Anterior cingulate cortex (tissue), 58 donors: Measurements from ENCODE around the gene OSBP2.
"Not testable (repeated sequence)": the region's sequence is repeated elsewhere in the genome, so short reads cannot be mapped to it uniquely, and the experiment has no call there.

ENCODE experiments used
- DNase-seq, 58 donors: peaks; one replicate each; lab custom pipeline; 2025; lab: John Stamatoyannopoulos, UW

Gene OSBP2

DNA sequence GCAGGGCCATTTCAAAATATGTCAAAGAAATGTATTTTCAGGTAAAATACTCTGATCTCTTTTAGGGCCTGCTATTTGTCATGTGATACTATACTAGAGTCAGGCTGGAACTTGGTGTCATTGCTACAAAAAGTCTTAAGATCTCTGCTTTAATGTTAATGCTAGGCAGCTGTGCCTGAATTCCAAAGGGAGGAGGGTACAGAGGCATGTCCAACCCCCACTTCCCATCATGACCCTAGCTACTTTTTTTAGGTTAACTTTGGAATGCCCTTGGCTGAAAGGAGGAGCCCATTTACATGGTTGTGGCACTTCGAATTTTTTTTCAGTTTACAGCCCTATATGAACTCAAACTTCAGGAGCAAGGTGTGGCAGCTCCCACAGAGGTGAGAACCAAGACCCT is 58.1 kb downstream of the OSBP2 start:
- no peak for DNase-seq

DNA sequence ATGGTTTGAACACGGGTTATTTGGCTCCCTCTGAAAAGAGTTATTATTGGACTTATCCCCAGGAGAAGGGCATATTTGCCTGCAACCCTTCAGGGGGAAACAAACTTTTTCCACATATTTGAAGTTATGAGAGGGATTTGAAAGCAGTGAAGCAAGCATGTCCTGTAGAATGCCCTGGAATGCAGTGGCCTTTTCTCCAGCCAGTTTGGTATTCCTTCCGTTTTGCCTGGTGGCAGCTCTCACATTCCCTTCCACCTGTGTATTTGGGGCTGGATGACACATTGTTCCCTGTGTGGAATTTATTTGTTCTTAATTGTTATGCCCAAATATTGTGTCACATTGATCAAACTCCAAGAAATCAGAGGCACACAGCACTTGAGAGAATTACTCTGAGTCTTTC is 59.0 kb downstream of the OSBP2 start:
- no peak for DNase-seq

DNA sequence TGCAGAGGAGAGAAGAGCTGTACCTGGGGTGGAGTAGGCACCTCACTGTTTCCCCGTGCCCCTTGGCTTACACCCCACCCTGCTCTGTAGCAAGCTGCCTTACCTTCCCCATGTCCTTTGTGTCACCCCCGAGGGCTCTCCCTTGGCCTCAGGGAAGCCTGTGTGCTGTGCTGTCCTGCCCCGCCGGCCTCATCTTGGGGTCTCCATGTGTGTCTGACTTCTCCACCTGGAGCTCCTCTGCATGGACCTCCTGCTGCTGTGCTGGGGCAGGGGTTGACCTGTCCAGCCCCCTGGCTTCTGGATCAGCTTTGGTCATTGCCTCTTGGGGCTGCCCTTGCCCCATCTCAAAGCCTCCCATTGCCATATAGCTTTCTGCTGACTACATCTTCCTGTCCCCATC is 59.8 kb downstream of the OSBP2 start:
- no peak for DNase-seq

DNA sequence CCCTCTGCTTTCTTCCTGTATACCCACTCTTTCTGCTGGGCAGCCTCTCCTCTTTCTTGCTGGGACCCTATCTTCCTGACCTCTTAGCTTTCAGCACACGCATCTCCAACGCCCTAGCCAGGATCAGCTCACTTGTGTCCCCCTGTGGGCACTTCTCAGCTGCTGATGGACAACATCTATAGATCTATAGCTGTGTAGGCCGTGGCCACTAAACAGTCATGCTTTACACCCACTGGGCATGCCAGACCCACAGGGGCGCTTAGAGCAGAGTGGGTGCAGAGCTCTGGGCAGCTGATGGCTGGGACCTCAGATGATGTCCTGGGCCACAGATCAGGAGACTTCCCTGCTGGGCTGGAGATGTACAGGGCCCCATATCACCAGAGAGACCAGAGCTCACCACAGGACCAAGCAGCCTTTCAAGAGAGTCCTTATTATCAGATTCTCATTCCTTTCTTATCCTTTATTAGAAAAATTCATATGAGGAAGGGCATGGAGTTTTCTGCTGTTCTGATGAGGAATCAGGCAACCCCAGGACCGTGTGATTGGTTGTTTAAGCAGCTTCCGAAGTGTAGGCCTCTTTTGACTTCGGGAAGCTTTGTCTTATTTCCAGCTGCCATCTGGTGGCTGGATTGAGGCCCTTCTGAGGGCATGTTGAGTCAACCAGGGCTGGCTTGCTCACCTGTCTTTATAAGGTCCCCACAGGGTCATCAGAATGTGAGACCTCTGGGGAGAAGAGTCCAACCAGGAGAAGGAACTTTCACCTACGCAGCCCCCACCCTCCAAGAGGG is 60.5 kb downstream of the OSBP2 start:
- DNase-seq = peak in 41 of 58 donors; percentile 3 to 58 (median 26)

DNA sequence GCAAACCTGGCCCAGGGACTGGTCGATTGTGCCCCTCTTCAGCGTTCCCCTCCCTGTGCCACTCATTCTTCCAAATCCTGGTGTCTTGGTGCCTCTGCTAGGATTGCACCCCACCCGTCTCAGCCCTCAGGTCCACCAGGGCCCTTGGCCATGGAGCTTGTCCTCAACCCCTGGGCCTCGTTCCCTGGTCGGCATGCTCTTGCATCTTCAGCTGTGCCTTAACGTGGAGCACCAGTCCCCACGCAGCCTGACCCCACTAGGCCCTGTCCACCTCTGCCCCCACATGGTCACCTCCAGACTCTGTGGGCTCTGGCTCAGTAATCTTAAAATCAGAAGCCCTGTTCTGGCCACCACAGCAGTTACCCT is 61.1 kb downstream of the OSBP2 start:
- no peak for DNase-seq

DNA sequence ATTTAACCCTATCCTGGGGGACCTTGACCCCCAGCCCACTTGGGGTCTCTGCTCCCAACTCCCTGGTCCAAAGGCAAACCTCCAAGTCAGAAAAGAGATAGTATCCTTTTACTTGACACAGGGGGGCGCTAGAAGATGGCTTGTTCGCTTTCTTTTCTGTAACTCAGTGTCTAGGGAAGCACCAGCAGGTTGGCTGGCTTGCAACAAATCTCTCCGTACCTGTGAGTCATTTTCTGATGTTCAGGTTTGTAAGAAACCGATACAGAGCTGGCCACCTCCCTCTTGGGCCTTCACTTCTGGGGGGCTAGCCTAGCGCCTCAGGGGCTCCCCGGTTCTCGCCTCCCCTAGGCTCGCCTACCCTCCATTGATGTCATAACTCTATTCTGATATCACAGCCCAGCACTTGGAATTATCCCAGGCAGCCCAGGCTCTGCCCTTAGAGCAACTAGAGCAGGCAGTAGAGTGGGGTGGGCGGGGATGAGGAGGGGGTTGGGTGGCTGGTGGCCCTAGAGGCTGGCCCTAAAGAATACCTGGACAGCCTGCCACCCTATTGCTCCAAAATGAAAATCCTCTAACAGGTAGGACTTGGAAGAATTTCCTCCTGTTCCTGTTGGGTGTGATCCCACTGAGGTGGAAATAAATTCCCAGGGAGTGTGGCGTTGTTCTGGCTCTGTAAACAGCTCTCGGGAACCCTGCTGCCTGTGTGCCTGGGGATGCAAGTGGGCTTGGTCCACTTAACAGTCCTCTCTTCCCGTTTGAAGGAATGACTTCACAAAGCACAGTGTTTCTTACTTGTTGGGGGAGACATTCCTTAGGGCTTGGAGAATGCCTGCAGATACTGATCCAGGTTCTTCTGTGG is 69.4 kb downstream of the OSBP2 start:
- peak in 29 of 58 donors; percentile 3 to 67 (median 21) for DNase-seq

DNA sequence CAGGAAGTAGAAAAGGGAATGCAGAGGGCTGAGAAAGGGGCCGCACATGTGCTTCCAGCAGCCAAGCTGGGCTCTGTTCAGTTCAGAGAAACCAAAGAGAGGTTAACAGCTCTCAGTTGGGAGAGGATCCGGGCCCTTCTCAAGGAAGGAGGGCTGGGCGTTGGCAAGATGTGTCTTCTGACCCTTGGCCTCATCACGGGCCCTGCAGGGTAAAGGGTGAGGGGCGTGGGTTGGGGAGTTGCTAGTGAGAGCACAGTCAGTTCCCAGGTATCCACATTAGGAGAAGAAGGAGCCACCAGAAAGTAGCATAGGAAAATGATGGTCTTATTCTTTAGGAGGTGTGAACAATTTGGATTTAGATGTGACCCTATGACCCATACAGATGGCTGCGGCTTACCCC is 73.0 kb downstream of the OSBP2 start:
- DNase-seq = no peak

DNA sequence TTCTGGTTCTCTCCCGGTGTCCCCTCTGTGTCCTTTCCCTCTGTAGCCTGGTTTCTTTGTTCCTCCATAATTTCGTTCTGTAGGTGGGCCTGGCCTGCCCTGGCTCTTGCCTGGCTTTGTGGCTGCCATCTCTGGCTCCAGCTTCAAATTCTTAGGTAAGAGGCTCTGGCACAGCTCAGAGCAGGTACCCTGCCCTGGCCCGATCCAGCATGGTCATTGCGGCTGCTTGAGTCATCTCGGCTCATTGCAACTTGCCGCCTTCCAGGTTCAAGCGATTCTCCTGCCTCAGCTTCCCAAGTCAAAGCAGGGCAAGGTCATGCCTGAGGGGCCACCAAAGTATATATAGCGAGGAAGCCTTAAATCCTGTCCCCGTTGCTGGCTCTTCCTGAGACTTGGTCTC is 76.0 kb downstream of the OSBP2 start:
- DNase-seq = no peak

DNA sequence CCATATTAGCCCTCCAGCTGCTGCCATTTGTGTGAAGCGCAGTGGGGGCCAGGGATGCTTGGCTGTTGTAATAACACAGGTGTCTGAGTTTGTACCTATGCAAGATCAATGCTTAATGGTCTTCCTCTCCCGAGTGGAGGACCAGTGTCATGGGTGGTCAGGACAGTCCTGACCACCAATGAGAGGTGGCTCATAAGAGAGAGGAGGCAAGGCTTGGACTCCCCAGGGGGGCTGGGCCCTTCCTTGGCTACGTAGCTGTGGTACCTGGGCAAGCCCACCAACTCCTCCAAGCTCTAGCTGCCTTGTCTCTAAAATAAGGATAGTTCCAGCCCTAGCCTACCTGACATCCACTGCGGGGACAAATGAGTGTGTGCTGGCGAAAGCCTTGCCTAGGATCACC is 79.2 kb downstream of the OSBP2 start:
- no peak for DNase-seq

DNA sequence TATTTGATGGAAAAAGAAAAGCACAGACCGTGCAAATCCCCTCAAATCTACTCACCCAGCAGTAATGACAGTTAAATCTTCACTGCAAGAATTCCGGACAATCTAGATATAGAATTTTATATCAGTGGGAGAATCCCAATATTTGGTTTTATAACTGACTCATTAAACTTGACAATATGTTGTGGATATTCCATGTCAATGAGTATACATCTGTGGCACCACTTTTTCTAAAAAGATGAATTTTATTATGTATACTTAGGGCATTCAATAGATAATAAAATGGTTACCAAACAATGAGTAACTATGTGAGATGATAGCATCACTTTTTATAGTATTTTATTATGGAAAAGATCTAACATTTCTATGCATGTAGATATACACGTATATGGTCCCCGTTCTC is 79.9 kb downstream of the OSBP2 start:
- no peak for DNase-seq

DNA sequence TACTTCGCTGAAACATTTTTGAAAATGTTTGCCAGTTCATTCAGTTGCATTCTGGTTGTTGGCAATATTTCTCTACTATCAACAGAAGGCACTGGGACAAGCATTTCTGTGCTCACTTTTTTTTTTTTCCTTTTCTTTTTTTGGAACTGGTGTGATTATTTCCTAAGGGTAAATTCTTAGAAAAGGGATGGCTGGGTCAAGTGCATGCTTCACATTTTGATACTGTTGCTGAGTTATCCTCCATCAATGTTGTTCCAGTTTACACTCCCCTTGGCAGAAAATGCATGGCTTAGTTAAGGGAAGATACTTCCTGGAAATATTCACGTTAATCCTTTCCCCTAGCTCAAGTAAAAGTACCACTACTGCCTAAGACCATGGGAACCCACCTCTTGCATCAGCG is 81.8 kb downstream of the OSBP2 start:
- DNase-seq = no peak

DNA sequence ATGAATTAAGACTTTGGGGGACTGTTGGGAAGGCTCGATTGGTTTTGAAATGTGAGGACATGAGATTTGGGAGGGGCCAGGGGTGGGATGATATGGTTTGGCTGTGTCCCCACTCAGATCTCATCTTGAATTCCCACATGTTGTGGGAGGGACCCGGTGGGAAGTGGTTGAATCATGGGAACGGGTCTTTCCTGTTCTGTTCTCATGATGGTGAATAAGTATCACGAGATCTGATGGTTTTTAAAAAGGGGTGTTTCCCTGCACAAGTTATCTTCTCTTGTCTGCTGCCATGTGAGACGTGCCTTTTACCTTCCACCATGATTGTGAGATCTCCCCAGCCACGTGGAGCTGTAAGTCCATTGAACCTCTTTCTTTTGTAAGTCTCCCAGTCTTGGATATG is 82.5 kb downstream of the OSBP2 start:
- DNase-seq = not testable (repeated sequence)

DNA sequence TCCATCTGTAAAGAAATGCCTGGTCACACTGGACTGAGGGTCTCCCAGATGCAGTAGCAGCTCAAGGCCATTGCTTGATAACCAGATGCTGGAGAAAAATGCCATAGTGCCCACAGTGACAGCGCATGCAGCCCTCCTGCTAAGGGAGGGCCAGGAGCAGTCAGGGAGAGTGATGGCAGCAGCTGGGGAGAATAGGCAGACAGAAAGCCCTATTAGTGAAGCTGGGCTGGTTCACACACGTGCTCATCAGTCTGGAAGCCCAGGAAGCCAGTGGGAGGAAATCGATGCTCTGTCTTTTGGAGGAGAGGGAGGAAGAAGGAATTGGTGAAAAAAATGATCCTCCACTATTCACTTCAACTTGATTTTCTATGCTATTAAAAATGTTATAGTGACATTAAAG is 82.9 kb downstream of the OSBP2 start:
- DNase-seq = peak in 1 of 58 donors; percentile 11

DNA sequence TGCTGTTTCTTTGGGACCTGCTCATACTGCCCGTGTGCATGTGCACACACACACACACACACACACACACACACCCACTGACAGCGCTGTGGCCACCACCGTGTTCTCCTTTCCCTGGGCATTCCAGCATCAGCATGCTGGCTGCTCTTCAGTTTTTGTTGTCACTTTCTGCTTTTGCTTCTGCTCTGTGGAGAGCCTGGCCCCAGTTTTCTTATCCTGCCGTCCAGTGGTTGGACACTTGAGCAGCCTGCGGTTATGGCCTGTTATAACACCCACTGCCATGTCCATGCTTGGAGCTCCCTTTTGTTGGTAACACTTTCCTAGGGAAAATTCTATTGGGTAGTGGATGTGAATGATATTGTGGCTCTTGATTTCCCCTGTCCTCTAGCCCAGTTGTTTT is 83.6 kb downstream of the OSBP2 start:
- no peak for DNase-seq

DNA sequence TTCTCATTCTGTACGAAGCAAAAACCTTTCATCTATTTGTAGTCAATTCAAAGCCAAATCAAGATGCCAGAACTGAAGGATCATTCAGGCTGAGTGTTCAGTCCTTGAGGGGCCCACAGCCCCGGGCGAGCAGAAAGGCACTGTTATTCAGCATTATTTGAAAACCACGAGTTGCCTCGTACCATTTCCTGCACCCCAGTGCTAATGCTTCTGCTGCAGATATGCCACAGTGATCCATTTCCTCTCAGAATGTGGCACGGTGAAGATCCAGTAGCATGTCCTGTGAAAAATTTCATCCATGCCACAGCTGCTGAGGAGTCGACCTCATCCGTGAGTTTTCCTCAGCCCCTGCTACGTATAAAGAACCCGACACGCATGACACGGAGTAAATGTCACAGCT is 85.4 kb downstream of the OSBP2 start:
- no peak for DNase-seq

DNA sequence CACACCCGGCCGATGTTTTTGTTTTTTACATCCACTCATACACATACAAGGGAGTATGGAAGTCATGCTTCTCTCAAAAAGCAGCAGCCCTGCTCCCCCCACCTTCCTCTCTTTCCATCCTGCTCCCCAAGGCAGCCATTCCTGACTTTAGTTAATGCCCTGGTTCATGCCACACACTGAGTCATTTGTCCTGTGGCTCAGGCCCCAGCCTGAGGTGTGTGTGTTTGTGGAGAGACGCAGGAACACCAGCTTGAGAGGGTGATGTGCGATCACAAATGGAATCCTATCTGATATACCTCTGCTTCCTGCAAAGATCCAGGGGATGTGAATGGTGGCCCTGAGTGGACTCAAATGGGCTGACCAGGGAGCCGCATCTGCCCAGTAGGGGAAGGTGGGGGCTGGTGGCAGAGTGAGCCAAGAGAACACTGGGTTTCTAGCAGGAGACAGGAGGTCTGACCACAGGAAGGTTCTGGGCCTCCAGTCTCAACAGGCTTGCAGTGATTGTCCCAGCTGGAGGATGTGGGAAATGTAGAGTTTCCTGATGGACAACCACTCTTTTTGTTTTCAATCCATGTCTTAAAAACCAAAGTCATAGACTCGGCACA is 86.7 kb downstream of the OSBP2 start:
- no peak for DNase-seq

DNA sequence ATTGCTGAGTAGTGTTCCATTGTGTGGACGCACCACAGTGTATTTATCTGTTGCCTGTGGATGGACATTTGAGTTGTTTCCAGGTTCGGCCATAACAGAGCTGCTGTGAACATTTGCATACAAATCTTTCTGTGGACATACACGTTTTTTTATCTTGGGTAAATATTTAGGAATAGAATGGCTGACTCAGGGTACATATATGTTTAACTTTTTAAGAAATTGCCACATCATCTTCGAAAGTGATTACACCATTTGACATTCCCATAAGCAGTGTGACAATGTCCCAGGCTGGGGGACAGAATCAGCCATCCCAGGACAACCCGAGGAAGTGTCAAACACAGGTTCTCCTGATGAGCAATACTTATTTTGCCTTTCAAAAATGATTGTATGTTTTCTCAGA is 87.9 kb downstream of the OSBP2 start:
- DNase-seq = no peak

DNA sequence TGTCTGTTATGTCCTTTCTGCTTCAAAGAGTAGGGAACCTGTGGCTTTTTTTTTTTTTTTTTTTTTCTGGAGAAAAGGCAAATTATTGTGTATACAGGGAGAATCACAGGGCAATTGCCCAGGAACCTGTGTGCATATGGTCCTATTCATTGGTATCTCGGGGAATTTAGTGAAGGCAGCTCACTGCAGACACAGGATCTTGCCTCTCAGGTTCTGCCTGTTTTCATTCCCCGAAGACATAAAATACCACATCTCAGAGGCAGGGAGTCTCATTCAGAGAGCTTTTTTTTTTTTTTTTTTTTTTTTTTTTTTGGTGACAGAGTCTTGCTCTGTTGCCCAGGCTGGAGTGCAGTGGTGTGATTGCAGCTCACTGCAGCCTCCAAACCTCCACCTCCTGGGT is 88.3 kb downstream of the OSBP2 start:
- no peak for DNase-seq

DNA sequence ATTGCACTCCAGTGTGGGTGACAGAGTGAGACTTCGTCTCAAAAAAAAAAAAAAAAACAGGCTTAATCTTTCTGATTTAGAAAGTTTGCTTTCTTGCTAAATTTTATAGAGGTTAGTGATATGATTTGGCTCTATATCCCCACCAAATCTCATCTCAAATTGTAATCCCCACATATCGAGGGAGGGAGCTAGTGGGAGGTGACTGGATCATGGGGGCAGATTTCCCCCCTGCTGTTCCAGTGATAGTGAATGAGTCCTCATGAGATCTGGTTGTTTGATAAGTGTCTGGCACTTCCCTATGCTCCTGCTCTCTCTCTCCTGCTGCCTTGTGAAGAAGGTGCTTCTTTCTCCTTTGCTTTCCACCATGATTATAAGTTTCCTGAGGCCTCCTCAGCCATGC is 90.9 kb downstream of the OSBP2 start:
- no peak for DNase-seq

DNA sequence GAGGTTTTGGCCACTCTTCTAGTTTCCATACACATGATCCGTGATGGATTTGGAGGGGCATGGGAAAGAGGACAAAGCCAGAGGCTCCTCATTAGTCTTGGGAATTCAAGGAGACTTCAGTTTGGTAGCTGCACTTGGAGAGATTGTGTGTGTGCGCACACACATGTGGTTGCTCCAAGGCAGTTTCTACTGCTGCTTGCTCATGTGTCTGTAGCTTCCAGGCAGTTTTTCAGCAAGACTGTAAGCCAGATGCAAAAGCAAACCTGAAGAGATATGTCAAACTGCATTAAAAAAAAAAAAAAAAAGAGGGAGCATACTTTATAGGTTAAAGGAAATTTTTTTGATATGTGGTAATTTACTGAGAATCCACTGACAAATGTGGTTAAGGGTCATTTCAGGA is 95.7 kb downstream of the OSBP2 start:
- DNase-seq = no peak

DNA sequence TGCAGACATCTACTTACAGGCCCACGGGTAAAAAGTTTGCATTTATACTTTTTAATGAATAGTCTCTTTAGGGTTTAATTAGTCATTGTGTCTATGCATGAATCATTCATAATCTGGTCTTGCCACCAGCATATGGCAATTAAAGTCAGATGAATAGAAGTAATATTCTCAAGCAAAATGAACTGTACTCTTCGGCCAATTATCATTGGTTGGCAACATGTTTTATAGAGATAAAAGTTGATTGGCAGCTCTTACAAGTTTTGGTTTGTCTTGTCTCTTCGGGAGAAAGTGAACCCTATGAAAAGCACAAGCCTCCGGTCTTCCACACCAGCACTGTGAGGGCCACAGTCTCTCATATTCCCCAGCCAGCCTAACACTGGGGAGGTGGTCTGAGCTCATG is 97.8 kb downstream of the OSBP2 start:
- no peak for DNase-seq

DNA sequence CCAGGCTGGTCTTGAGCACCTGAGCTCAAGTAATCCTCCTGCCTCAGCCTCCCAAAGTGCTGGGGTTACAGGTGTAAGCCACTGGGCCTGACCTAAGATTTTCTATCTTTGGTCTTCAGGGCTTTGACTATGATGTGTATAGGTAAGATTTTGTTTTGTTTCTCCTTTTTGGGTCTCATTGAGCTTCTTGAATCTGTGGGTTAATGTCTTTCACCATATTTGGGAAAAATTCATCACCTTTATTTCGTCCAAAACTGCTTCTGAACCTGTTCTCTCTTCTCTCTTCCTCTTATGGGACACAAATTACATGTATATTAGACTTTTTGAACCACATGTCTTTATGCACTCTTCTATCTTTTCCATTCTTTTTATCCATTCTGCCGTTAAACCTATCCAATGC is 100.4 kb downstream of the OSBP2 start:
- DNase-seq = no peak
